RWPE2 (cell line): ENCODE data around the gene AKR1B1.

Experiments
- ATAC-seq: fragments of 200-7000 bp; cut with Tn5 transposase; 3 replicates; pipeline ENCODE4 v1.9.1; 2021; ENCODE audit warnings: low read depth
- DNase-seq: peaks from one replicate; pipeline ENCODE4 v3.0.0-alpha.2; 2020; ENCODE audit warnings: low spot score
- H3K27ac ChIP-seq: fragments of 450-650 bp; 2 replicates; pipeline ENCODE4 v1.5.1; 2017; ENCODE audit warnings: mild to moderate bottlenecking; ENCODE audit not compliant: poor library complexity, severe bottlenecking
- H3K27me3 ChIP-seq: fragments of 250-450 bp; sonication (Bioruptor Pico); 2 replicates; pipeline ENCODE4 v1.5.1; 2021; ENCODE audit warnings: mild to moderate bottlenecking, moderate library complexity; ENCODE audit not compliant: insufficient read depth, poor library complexity, severe bottlenecking
- H3K36me3 ChIP-seq: fragments of 250-450 bp; sonication (Bioruptor Pico); 2 replicates; pipeline ENCODE4 v1.5.1; 2020; ENCODE audit warnings: low read depth, mild to moderate bottlenecking, moderate library complexity
- H3K4me1 ChIP-seq: fragments of 250-450 bp; sonication (Bioruptor Pico); 2 replicates; pipeline ENCODE4 v1.5.1; 2021; ENCODE audit warnings: mild to moderate bottlenecking, moderate library complexity; ENCODE audit not compliant: insufficient read depth, poor library complexity, severe bottlenecking
- H3K4me3 ChIP-seq: fragments of 250-450 bp; sonication (Bioruptor Pico); 2 replicates; pipeline ENCODE4 v1.5.1; 2021; ENCODE audit warnings: mild to moderate bottlenecking, moderate library complexity; ENCODE audit not compliant: severe bottlenecking
- H3K9me3 ChIP-seq: fragments of 250-450 bp; sonication (Bioruptor Pico); 2 replicates; pipeline ENCODE4 v1.5.1; 2021; ENCODE audit warnings: mild to moderate bottlenecking, moderate library complexity; ENCODE audit not compliant: severe bottlenecking
- TF ChIP-seq, protein P1 (sequence below): fragments of 450-650 bp; IDR thresholded peaks from one replicate; pipeline ENCODE4 v1.5.1; 2017; ENCODE audit warnings: mild to moderate bottlenecking, moderate library complexity; ENCODE audit not compliant: poor library complexity, severe bottlenecking

AKR1B1 gene

DNA sequence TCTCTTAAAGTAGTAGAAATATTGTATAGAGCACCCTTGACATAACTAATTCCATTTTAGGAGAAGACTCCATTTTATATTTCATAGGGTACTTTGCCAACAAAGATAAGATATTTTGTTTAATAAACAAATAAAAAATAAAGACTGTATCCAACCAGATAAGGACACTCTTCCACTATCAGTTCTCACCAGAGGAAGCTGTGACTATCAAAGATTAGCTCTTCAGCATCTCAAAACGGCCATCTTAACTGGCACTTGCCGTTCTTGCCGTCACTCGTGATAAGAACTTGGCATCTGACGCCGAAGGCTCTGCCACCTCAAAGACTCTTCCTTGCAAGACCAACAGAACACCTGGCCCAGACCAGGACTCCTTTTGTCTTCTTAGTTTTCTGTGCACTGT, 26.3 kb upstream of the AKR1B1 start:
- Histone ChIP-seq H3K27me3 (no peaks in the 10 kb centered on the region), H3K36me3 (no peaks in the 10 kb centered on the region), H3K27ac (no peak overlapping the region), H3K4me3 (no peak overlapping the region), H3K4me1 (peaks cover 10% of the 10 kb centered on the region), H3K9me3 (no peaks in the 10 kb centered on the region)
- no peak for DNase-seq
- TF ChIP-seq, protein P1, sequence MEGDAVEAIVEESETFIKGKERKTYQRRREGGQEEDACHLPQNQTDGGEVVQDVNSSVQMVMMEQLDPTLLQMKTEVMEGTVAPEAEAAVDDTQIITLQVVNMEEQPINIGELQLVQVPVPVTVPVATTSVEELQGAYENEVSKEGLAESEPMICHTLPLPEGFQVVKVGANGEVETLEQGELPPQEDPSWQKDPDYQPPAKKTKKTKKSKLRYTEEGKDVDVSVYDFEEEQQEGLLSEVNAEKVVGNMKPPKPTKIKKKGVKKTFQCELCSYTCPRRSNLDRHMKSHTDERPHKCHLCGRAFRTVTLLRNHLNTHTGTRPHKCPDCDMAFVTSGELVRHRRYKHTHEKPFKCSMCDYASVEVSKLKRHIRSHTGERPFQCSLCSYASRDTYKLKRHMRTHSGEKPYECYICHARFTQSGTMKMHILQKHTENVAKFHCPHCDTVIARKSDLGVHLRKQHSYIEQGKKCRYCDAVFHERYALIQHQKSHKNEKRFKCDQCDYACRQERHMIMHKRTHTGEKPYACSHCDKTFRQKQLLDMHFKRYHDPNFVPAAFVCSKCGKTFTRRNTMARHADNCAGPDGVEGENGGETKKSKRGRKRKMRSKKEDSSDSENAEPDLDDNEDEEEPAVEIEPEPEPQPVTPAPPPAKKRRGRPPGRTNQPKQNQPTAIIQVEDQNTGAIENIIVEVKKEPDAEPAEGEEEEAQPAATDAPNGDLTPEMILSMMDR: no peak
- ATAC-seq: no peak

DNA sequence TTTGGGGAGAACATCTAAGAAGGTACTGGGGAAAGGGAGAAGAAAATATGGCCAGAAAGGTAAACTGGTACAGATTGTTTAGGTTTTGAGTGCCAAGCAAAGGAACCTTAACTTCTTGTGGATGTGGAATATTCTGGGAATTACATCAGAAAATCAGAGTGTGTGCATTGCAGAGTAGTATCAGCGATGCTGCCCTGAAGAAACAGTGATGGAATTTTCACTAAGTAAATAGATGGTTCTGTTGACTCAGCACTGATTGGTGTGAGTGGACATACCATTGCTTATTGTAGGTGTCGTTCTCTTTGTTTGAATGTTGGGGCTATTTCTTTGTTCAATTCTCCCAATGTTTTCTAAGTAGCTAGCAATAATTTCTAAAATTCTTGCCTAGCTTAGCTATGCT, 24.4 kb upstream of the AKR1B1 start:
- no peak for DNase-seq
- no peak for ATAC-seq
- Histone ChIP-seq H3K9me3 (no peaks in the 10 kb centered on the region), H3K4me1 (peaks cover 12% of the 10 kb centered on the region), H3K4me3 (no peak overlapping the region), H3K27me3 (no peaks in the 10 kb centered on the region), H3K36me3 (no peaks in the 10 kb centered on the region), H3K27ac (no peak overlapping the region)
- TF ChIP-seq, protein P1: no peak

DNA sequence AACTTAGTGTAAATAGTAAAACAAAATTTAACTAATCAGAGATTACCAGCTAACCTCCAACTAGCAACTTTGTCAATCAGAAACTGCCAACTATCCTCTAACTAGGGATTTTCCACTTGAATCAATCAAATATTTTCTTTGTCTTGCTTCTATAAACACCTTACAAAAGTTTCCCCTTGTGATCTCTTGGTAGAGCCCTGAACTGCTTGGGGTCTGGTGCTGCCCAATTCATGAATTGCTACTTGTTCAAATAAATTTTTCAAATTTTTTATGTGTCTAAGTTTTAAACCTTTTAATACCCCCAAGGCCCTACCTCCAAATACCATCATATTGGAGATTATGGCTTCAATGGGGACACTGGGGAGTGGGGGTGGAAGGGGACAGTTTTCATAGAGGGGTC, 24.0 kb upstream of the AKR1B1 start:
- H3K27ac ChIP-seq: no peak overlapping the region
- no peak overlapping the region for H3K4me3 ChIP-seq
- TF ChIP-seq, protein P1: no peak
- no peak for ATAC-seq
- peaks cover 12% of the 10 kb centered on the region for H3K4me1 ChIP-seq
- H3K36me3 ChIP-seq: no peaks in the 10 kb centered on the region
- H3K9me3 ChIP-seq: no peaks in the 10 kb centered on the region
- H3K27me3 ChIP-seq: no peaks in the 10 kb centered on the region
- no peak for DNase-seq

DNA sequence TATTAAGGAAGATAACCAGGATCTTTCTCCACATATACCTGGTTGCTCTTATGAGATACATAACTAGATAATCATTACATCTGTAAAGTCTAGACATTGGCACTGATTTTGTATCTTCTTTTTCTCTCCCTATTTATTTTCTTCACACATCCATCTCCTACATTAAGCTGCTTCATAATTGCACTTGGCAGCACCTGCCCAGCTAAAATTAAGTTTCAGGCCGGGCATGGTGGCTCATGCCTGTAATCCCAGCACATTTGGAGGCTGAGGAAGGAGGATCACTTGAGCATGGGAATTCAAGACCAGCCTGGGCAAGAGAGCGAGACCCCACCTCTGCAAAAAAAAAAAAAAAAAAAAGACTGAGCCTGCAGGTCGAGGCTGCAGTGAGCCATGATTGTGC, 22.3 kb upstream of the AKR1B1 start:
- Histone ChIP-seq H3K4me1 (peaks cover 12% of the 10 kb centered on the region), H3K9me3 (no peaks in the 10 kb centered on the region), H3K36me3 (no peaks in the 10 kb centered on the region), H3K4me3 (no peak overlapping the region), H3K27ac (no peak overlapping the region), H3K27me3 (no peaks in the 10 kb centered on the region)
- ATAC-seq (no peak), DNase-seq (no peak)
- TF ChIP-seq, protein P1: no peak

DNA sequence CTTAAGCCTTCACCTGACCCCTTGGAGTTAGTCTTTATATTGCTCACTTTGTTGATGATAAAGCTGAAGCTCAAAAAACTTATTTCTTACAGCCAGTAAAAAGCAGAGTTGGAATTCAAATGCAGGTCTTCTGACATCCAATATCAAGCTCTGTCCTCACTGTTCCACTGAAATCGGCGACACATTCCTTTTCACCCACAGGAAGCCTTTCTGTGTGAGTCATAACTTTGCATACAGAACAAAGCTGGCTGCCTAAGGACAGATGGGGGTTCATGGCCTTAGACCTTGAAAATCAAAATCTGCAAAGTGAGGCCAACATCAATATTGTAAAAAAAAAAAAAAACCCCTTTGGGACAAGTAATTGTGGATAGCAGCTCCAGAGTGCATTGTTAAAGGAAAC, 21.8 kb upstream of the AKR1B1 start:
- TF ChIP-seq, protein P1: no peak
- DNase-seq (no peak), ATAC-seq (peak; percentile 68)
- Histone ChIP-seq H3K27ac (no peak overlapping the region), H3K36me3 (no peaks in the 10 kb centered on the region), H3K4me3 (no peak overlapping the region), H3K9me3 (no peaks in the 10 kb centered on the region), H3K4me1 (peaks cover 12% of the 10 kb centered on the region), H3K27me3 (no peaks in the 10 kb centered on the region)
